ENCODE results near the gene TRPV3.

TRPV3 gene

GRCh38 chr17:3556239-3556915, 1.2 kb downstream of the TRPV3 start:
- no peaks in the 10 kb centered on the region for H3K36me3 ChIP-seq (ENCODE audit: control insufficient read depth, insufficient read depth, low read length)
- no peaks in the 10 kb centered on the region for H3K4me1 ChIP-seq (ENCODE audit: control insufficient read depth, insufficient read depth, low read length)
- H3K4me3 ChIP-seq (ENCODE audit: low read depth, low read length), result no peak overlapping the region
- H3K9ac ChIP-seq (ENCODE audit: low read depth, low read length), result no peak overlapping the region
- no peak overlapping the region for H3K27ac ChIP-seq (ENCODE audit: low read depth, low read length)
- no peaks in the 10 kb centered on the region for H3K9me3 ChIP-seq (ENCODE audit: control insufficient read depth, insufficient read depth, low read length)
- H3K27me3 ChIP-seq (ENCODE audit: control insufficient read depth, insufficient read depth, low read length), result no peaks in the 10 kb centered on the region

GRCh38 chr17:3555189-3555796, 2.3 kb downstream of the TRPV3 start:
- no peak overlapping the region for H3K27ac ChIP-seq (ENCODE audit: low read depth, low read length)
- H3K36me3 ChIP-seq (ENCODE audit: control insufficient read depth, insufficient read depth, low read length), result no peaks in the 10 kb centered on the region
- H3K4me1 ChIP-seq (ENCODE audit: control insufficient read depth, insufficient read depth, low read length), result no peaks in the 10 kb centered on the region
- no peaks in the 10 kb centered on the region for H3K9me3 ChIP-seq (ENCODE audit: control insufficient read depth, insufficient read depth, low read length)
- H3K4me3 ChIP-seq (ENCODE audit: low read depth, low read length), result no peak overlapping the region
- no peaks in the 10 kb centered on the region for H3K27me3 ChIP-seq (ENCODE audit: control insufficient read depth, insufficient read depth, low read length)
- H3K9ac ChIP-seq (ENCODE audit: low read depth, low read length), result no peak overlapping the region

- H3K9ac ChIP-seq (ENCODE audit: low read depth, low read length), result no peak overlapping the region
- no peak overlapping the region for H3K27ac ChIP-seq (ENCODE audit: low read depth, low read length)
- H3K9me3 ChIP-seq (ENCODE audit: control insufficient read depth, insufficient read depth, low read length), result no peaks in the 10 kb centered on the region
- no peaks in the 10 kb centered on the region for H3K36me3 ChIP-seq (ENCODE audit: control insufficient read depth, insufficient read depth, low read length)
- H3K4me1 ChIP-seq (ENCODE audit: control insufficient read depth, insufficient read depth, low read length), result no peaks in the 10 kb centered on the region
- H3K27me3 ChIP-seq (ENCODE audit: control insufficient read depth, insufficient read depth, low read length), result no peaks in the 10 kb centered on the region
- H3K4me3 ChIP-seq (ENCODE audit: low read depth, low read length), result no peak overlapping the region
These were observed 3.2 kb downstream of the TRPV3 start for GRCh38 chr17:3554440-3554839.

DNA sequence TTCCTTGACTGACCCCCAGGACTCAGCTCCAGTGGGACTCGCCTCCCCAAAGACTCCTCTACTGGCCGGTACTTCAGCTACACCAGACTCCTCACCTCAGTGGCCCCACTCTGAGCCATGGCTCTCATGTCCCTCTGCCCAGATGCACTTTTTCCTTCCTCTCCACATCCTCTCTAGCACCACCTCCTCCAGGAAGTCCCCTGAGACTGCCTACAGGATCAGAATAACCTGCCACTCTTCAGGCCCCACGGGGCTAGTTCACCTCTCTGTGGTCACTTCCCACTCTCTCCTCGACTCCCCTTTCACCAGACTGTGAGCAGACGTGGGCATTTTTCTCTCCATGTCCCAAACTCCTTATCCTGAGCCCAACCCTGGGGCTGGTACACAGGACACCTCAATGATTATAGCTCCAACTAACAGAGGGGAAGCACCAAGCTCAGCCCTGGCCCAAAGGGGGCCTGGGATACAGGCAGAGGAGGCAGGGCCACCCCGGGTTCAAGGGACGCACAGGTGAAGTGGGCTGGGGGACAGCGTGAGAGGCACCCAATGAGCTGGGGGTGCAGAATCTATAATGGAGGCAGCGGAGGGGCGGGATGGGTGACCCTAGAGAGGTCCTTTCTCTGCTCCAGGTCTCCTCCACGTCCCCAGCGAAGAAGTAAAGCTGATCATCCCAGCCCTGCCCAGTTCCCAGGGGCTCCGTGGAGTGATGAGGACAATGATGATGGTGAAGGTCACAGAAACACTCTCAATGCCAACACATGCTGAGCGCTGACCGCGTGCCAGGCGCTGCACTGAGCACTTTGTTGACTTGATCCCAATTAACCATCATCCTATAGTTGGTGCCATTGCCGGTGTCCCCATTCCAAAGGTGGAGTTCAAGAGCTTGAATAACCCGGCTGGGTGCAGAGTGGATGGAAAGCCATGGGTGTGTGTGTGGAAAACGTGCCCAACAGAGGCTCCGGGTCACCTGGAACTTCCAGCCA, 3.9 kb downstream of the TRPV3 start:
- Histone ChIP-seq H3K4me3 (ENCODE audit: low read depth, low read length) (no peak overlapping the region), H3K27me3 (ENCODE audit: control insufficient read depth, insufficient read depth, low read length) (no peaks in the 10 kb centered on the region), H3K36me3 (ENCODE audit: control insufficient read depth, insufficient read depth, low read length) (no peaks in the 10 kb centered on the region), H3K9ac (ENCODE audit: low read depth, low read length) (no peak overlapping the region), H3K9me3 (ENCODE audit: control insufficient read depth, insufficient read depth, low read length) (no peaks in the 10 kb centered on the region), H3K27ac (ENCODE audit: low read depth, low read length) (no peak overlapping the region), H3K4me1 (ENCODE audit: control insufficient read depth, insufficient read depth, low read length) (no peaks in the 10 kb centered on the region)

DNA sequence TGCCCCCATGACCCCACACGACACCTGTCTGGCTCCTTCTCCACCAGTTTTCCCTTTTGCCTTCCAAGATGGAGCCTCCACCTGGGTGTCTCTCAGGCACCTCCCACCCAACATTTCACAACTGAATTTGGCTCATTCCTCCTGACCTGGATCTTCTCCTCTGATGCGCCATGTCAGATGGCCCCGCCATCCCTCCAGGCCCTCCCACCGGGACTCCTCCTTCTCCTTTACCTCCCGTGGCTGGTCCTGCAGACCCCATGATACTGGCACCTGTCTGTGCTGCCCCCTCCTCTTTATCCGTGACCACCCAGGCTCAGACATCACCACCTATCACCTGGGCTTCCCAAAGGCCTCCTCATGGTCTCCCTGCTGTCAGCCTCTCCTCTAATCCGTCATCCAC, 4.7 kb downstream of the TRPV3 start:
- Histone ChIP-seq H3K9ac (ENCODE audit: low read depth, low read length) (no peak overlapping the region), H3K27me3 (ENCODE audit: control insufficient read depth, insufficient read depth, low read length) (no peaks in the 10 kb centered on the region), H3K36me3 (ENCODE audit: control insufficient read depth, insufficient read depth, low read length) (no peaks in the 10 kb centered on the region), H3K4me1 (ENCODE audit: control insufficient read depth, insufficient read depth, low read length) (no peaks in the 10 kb centered on the region), H3K4me3 (ENCODE audit: low read depth, low read length) (no peak overlapping the region), H3K9me3 (ENCODE audit: control insufficient read depth, insufficient read depth, low read length) (no peaks in the 10 kb centered on the region), H3K27ac (ENCODE audit: low read depth, low read length) (no peak overlapping the region)

GRCh38 chr17:3551189-3551588, 6.4 kb downstream of the TRPV3 start:
- no peak overlapping the region for H3K9ac ChIP-seq (ENCODE audit: low read depth, low read length)
- H3K4me1 ChIP-seq (ENCODE audit: control insufficient read depth, insufficient read depth, low read length), result no peaks in the 10 kb centered on the region
- no peaks in the 10 kb centered on the region for H3K9me3 ChIP-seq (ENCODE audit: control insufficient read depth, insufficient read depth, low read length)
- H3K27me3 ChIP-seq (ENCODE audit: control insufficient read depth, insufficient read depth, low read length), result no peaks in the 10 kb centered on the region
- H3K4me3 ChIP-seq (ENCODE audit: low read depth, low read length), result no peak overlapping the region
- no peak overlapping the region for H3K27ac ChIP-seq (ENCODE audit: low read depth, low read length)
- H3K36me3 ChIP-seq (ENCODE audit: control insufficient read depth, insufficient read depth, low read length), result no peaks in the 10 kb centered on the region

GRCh38 chr17:3549610-3550162, 7.9 kb downstream of the TRPV3 start:
- H3K9ac ChIP-seq (ENCODE audit: low read depth, low read length), result no peak overlapping the region
- no peak overlapping the region for H3K27ac ChIP-seq (ENCODE audit: low read depth, low read length)
- no peaks in the 10 kb centered on the region for H3K4me1 ChIP-seq (ENCODE audit: control insufficient read depth, insufficient read depth, low read length)
- no peaks in the 10 kb centered on the region for H3K27me3 ChIP-seq (ENCODE audit: control insufficient read depth, insufficient read depth, low read length)
- H3K4me3 ChIP-seq (ENCODE audit: low read depth, low read length), result no peak overlapping the region
- H3K9me3 ChIP-seq (ENCODE audit: control insufficient read depth, insufficient read depth, low read length), result no peaks in the 10 kb centered on the region
- H3K36me3 ChIP-seq (ENCODE audit: control insufficient read depth, insufficient read depth, low read length), result no peaks in the 10 kb centered on the region

- no peak overlapping the region for H3K4me3 ChIP-seq (ENCODE audit: low read depth, low read length)
- no peaks in the 10 kb centered on the region for H3K4me1 ChIP-seq (ENCODE audit: control insufficient read depth, insufficient read depth, low read length)
- H3K9me3 ChIP-seq (ENCODE audit: control insufficient read depth, insufficient read depth, low read length), result no peaks in the 10 kb centered on the region
- no peak overlapping the region for H3K27ac ChIP-seq (ENCODE audit: low read depth, low read length)
- no peaks in the 10 kb centered on the region for H3K36me3 ChIP-seq (ENCODE audit: control insufficient read depth, insufficient read depth, low read length)
- no peak overlapping the region for H3K9ac ChIP-seq (ENCODE audit: low read depth, low read length)
- H3K27me3 ChIP-seq (ENCODE audit: control insufficient read depth, insufficient read depth, low read length), result no peaks in the 10 kb centered on the region
These were observed 10.0 kb downstream of the TRPV3 start for GRCh38 chr17:3547628-3548027.

- Histone ChIP-seq H3K4me1 (ENCODE audit: control insufficient read depth, insufficient read depth, low read length) (no peaks in the 10 kb centered on the region), H3K27me3 (ENCODE audit: control insufficient read depth, insufficient read depth, low read length) (no peaks in the 10 kb centered on the region), H3K9me3 (ENCODE audit: control insufficient read depth, insufficient read depth, low read length) (no peaks in the 10 kb centered on the region), H3K9ac (ENCODE audit: low read depth, low read length) (no peak overlapping the region), H3K27ac (ENCODE audit: low read depth, low read length) (no peak overlapping the region), H3K4me3 (ENCODE audit: low read depth, low read length) (no peak overlapping the region), H3K36me3 (ENCODE audit: control insufficient read depth, insufficient read depth, low read length) (no peaks in the 10 kb centered on the region)
These were observed 10.6 kb downstream of the TRPV3 start for GRCh38 chr17:3546997-3547396.

- H3K9me3 ChIP-seq (ENCODE audit: control insufficient read depth, insufficient read depth, low read length), result no peaks in the 10 kb centered on the region
- no peak overlapping the region for H3K9ac ChIP-seq (ENCODE audit: low read depth, low read length)
- H3K36me3 ChIP-seq (ENCODE audit: control insufficient read depth, insufficient read depth, low read length), result no peaks in the 10 kb centered on the region
- H3K27ac ChIP-seq (ENCODE audit: low read depth, low read length), result no peak overlapping the region
- no peaks in the 10 kb centered on the region for H3K4me1 ChIP-seq (ENCODE audit: control insufficient read depth, insufficient read depth, low read length)
- no peak overlapping the region for H3K4me3 ChIP-seq (ENCODE audit: low read depth, low read length)
- no peaks in the 10 kb centered on the region for H3K27me3 ChIP-seq (ENCODE audit: control insufficient read depth, insufficient read depth, low read length)
These were observed 11.1 kb downstream of the TRPV3 start for GRCh38 chr17:3546521-3546920.

DNA sequence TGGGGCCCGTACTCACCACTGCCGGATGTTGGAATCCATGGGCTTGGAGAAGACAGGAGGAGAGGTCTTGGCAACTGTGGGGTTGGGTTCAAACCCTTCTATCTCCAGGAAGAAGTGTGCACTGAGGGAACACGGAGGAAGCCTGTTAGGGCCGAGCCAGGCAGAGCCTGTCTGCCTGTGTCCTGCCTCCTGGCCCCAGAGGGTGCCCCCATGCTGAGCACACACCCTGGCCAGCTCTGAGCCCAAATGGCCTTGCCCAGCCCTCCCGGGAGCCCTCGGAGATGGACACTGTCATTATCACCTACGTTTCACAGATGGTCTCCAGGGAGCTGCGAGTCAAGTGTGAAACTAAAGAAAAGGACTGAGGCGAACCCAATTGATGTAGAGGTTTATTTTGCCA, 12.5 kb downstream of the TRPV3 start:
- Histone ChIP-seq H3K27me3 (ENCODE audit: control insufficient read depth, insufficient read depth, low read length) (no peaks in the 10 kb centered on the region), H3K9me3 (ENCODE audit: control insufficient read depth, insufficient read depth, low read length) (no peaks in the 10 kb centered on the region), H3K9ac (ENCODE audit: low read depth, low read length) (no peak overlapping the region), H3K4me1 (ENCODE audit: control insufficient read depth, insufficient read depth, low read length) (no peaks in the 10 kb centered on the region), H3K27ac (ENCODE audit: low read depth, low read length) (no peak overlapping the region), H3K4me3 (ENCODE audit: low read depth, low read length) (no peak overlapping the region), H3K36me3 (ENCODE audit: control insufficient read depth, insufficient read depth, low read length) (no peaks in the 10 kb centered on the region)

Measured in HUES48 (cell line).